SK-N-SH (cell line): Measurements from ENCODE around the gene GOLGA6A. TPM values are rescaled to one million over a fixed set of nuclear protein-coding genes. Genes with fewer than 3 reads are reported as not detected.

Experiments
- CTCF ChIA-PET: fragments of 300-600, 350-600 bp; formaldehyde crosslinking; extraction: SDS; loops from one replicate; lab custom pipeline; 2021; lab: Yijun Ruan, JAX
- POLR2A ChIA-PET: fragments of 350-600 bp; sonication (Branson Sonifier 250); formaldehyde crosslinking; extraction: SDS; loops from one replicate; lab custom pipeline; 2020; ENCODE audit warnings: antibody characterized with exemption, inconsistent platforms; lab: Yijun Ruan, JAX
- DNase-seq: peaks from one replicate; pipeline ENCODE4 v3.0.0; 2012
- H2AFZ ChIP-seq: fragments of 200-600 bp; sonication (generic); 2 replicates; pipeline ENCODE4 v1.8.1; 2016; ENCODE audit warnings: antibody characterized with exemption, mild to moderate bottlenecking, low read depth
- H3F3A ChIP-seq: fragments of 200-600 bp; sonication (generic); replicated peaks from 2 replicates; pipeline ENCODE3; 2016; ENCODE audit warnings: antibody characterized with exemption, mild to moderate bottlenecking; ENCODE audit not compliant: insufficient read depth
- H3K27ac ChIP-seq, 2 experiments: fragments of 200-500 bp in 1 of 2; fragments of 200-600 bp in 1 of 2; sonication (Bioruptor generic) in 1 of 2; sonication (generic), shearing (Covaris generic) in 1 of 2; 2 replicates each; pipeline versions ENCODE4 v1.5.1 to v1.6.1; 2014 to 2016; ENCODE audit warnings: low read depth in 2 of 2, inconsistent platforms in 1 of 2, low read length in 1 of 2, mild to moderate bottlenecking in 1 of 2, mixed read lengths in 1 of 2
- H3K27me3 ChIP-seq: fragments of 200-600 bp; sonication (generic), shearing (Covaris generic); 2 replicates; pipeline ENCODE4 v1.6.1; 2016; ENCODE audit warnings: mixed run types; ENCODE audit not compliant: insufficient read depth
- H3K36me3 ChIP-seq, 2 experiments: fragments of 200-500 bp in 1 of 2; fragments of 200-600 bp in 1 of 2; sonication (Bioruptor generic) in 1 of 2; sonication (generic) in 1 of 2; replicated peaks in 1 of 2; 2 replicates each; pipeline versions ENCODE3 to v1.5.1; 2014 to 2016; ENCODE audit warnings: low read length in 1 of 2, mild to moderate bottlenecking in 1 of 2; ENCODE audit not compliant: insufficient read depth in 2 of 2, control insufficient read depth in 1 of 2
- H3K4me1 ChIP-seq, 2 experiments: fragments of 200-500 bp in 1 of 2; fragments of 200-600 bp in 1 of 2; sonication (Bioruptor generic) in 1 of 2; sonication (generic), shearing (Covaris generic) in 1 of 2; 2 replicates each; pipeline versions ENCODE4 v1.5.1 to v1.6.1; 2014 to 2016; ENCODE audit warnings: low read depth in 1 of 2, low read length in 1 of 2, mixed run types in 1 of 2; ENCODE audit not compliant: insufficient read depth in 2 of 2, control insufficient read depth in 1 of 2
- H3K4me2 ChIP-seq: fragments of 200-600 bp; sonication (generic), shearing (Covaris generic); 2 replicates; pipeline ENCODE4 v1.6.1; 2017; ENCODE audit warnings: mixed run types
- H3K4me3 ChIP-seq, 2 experiments: fragments of 200-500 bp in 1 of 2; fragments of 200-600 bp in 1 of 2; sonication (Bioruptor generic) in 1 of 2; sonication (generic), shearing (Covaris generic) in 1 of 2; 2 replicates each; pipeline versions ENCODE4 v1.5.1 to v1.8.1; 2014 to 2016; ENCODE audit warnings: low read depth in 2 of 2, inconsistent platforms in 1 of 2, low read length in 1 of 2, mild to moderate bottlenecking in 1 of 2, mixed read lengths in 1 of 2, moderate library complexity in 1 of 2
- H3K79me2 ChIP-seq: fragments of 200-600 bp; sonication (generic); 2 replicates; pipeline ENCODE4 v1.8.1; 2017; ENCODE audit warnings: mild to moderate bottlenecking; ENCODE audit not compliant: insufficient read depth
- H3K9ac ChIP-seq: fragments of 200-600 bp; sonication (generic); 2 replicates; pipeline ENCODE4 v1.6.1; 2017; ENCODE audit warnings: mixed run types
- H3K9me2 ChIP-seq: fragments of 200-600 bp; sonication (generic); 2 replicates; pipeline ENCODE4 v1.6.1; 2017; ENCODE audit warnings: mixed run types
- H3K9me3 ChIP-seq: fragments of 200-600 bp; sonication (generic); 2 replicates; pipeline ENCODE4 v1.6.1; 2017; ENCODE audit warnings: mixed run types, mild to moderate bottlenecking, moderate library complexity
- H4K20me1 ChIP-seq: fragments of 200-600 bp; sonication (generic); 2 replicates; pipeline ENCODE4 v1.6.1; 2017; ENCODE audit warnings: mild to moderate bottlenecking, mixed run types; ENCODE audit not compliant: insufficient read depth
- FOSL2 ChIP-seq: IDR thresholded peaks from 2 replicates; pipeline ENCODE4 v1.4.0; 2012; ENCODE audit warnings: low read depth, mild to moderate bottlenecking, moderate library complexity, borderline replicate concordance
- FOXM1 ChIP-seq: IDR thresholded peaks from 2 replicates; pipeline ENCODE4 v1.4.0; 2012; ENCODE audit warnings: low read depth, mild to moderate bottlenecking
- NRF1 ChIP-seq: IDR thresholded peaks from 2 replicates; pipeline ENCODE4 v1.6.1; 2012; ENCODE audit warnings: low read depth, mild to moderate bottlenecking, low read length
- RAD21 ChIP-seq: IDR thresholded peaks from 2 replicates; pipeline ENCODE4 v1.6.1; 2012; ENCODE audit warnings: mild to moderate bottlenecking, low read length
- RCOR1 ChIP-seq: fragments of 150-350 bp; IDR thresholded peaks from 2 replicates; pipeline ENCODE4 v1.6.1; 2017; ENCODE audit warnings: antibody characterized with exemption, low read length
- TEAD4 ChIP-seq: IDR thresholded peaks from 2 replicates; pipeline ENCODE4 v1.4.0; 2012; ENCODE audit warnings: mild to moderate bottlenecking, borderline replicate concordance; ENCODE audit not compliant: insufficient read depth
- WGBS: methylation state at CpG from one replicate; pipeline ENCODE4 v1.1.6; 2017; ENCODE audit warnings: low lambda C conversion rate; 5-methylcytosine and 5-hydroxymethylcytosine counted together
- polyA plus RNA-seq, 3 experiments: library from polyadenylated mRNA; depleted of rRNA; stranded (reverse); fragments of >200 nt; gene quantifications; 2 replicates each; pipeline ENCODE4 v1.2.3, GENCODE V29; 2012
- TF ChIP-seq, protein P1 (sequence below): fragments of 150-350 bp; IDR thresholded peaks from 2 replicates; pipeline ENCODE4 v1.6.1; 2016; ENCODE audit warnings: mild to moderate bottlenecking, low read depth, low read length
- TF ChIP-seq, protein P2 (sequence below): IDR thresholded peaks from 2 replicates; pipeline ENCODE4 v1.4.0; 2012; ENCODE audit warnings: low read depth
- TF ChIP-seq, protein P3 (sequence below): fragments of 150-350 bp; IDR thresholded peaks from 2 replicates; pipeline ENCODE4 v1.6.1; 2017; ENCODE audit warnings: antibody characterized with exemption, low read length, low read depth, borderline replicate concordance
- TF ChIP-seq, protein P4 (sequence below): IDR thresholded peaks from 2 replicates; pipeline ENCODE4 v1.4.0; 2012; ENCODE audit warnings: low read depth, borderline replicate concordance
- TF ChIP-seq, protein P5 (sequence below): IDR thresholded peaks from 2 replicates; pipeline ENCODE4; 2012

The GOLGA6A gene
- polyA plus RNA-seq, 1 of the 3 experiments (the other 2 are of a cell fraction), result not detected

DNA sequence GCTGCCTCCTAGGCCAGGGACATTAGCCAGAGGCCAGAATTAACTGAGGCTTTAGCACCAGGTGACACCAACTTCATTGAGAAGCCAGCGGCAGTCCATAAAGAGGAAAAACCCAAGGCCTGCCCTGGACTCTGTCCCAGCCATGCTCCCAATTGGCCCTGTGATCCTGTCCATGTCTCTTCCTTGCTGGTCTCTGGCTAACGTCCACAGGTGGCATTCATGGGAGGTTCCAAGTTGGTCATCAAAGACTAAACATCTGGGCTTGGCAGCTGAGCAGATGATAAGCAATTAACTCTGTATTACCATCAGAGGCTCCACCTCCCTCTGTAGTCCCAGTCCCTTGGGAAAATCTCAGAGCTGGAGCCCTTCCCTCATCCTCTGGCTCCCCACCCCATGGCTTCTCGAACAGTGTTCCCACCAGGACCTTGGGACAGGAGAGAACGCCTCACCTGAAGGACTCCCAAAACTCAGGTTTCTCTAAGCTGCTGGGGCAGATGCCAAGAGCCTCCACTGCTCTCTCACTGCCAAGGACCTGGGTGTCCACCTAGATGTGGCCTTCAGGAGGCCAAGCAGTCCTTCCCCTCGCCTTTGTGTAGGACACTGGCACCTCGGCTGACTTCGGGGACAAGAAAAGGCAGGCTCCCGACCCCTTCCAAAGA, 40.4 kb downstream of the GOLGA6A start:
- no peak for DNase-seq
- no peaks in the 10 kb centered on the region for H3K9me3 ChIP-seq
- H3K4me3 ChIP-seq, result no peak overlapping the region
- CTCF ChIA-PET, result interaction anchor here (0.8 to 17.5 kb wide), 5 partner anchors 9 to 91 kb away, joined by 3 to 280 read pairs (median 5); no protein-coding TSS in a partner anchor
- H3K27ac ChIP-seq, result no peak overlapping the region
- H3F3A ChIP-seq, result no peaks in the 10 kb centered on the region
- no peaks in the 10 kb centered on the region for H3K9me2 ChIP-seq
- no peak overlapping the region for H3K4me2 ChIP-seq
- H3K27me3 ChIP-seq, result no peaks in the 10 kb centered on the region
- no peak overlapping the region for H2AFZ ChIP-seq
- no peaks in the 10 kb centered on the region for H3K79me2 ChIP-seq
- no peak overlapping the region for H3K9ac ChIP-seq
- WGBS, result 95% methylated on average over 8 of the region's 8 CpGs
- peaks cover 0 to 19% of the 10 kb centered on the region in 2 experiments for H3K36me3 ChIP-seq
- no peaks in the 10 kb centered on the region for H4K20me1 ChIP-seq
- TF ChIP-seq, protein P1, sequence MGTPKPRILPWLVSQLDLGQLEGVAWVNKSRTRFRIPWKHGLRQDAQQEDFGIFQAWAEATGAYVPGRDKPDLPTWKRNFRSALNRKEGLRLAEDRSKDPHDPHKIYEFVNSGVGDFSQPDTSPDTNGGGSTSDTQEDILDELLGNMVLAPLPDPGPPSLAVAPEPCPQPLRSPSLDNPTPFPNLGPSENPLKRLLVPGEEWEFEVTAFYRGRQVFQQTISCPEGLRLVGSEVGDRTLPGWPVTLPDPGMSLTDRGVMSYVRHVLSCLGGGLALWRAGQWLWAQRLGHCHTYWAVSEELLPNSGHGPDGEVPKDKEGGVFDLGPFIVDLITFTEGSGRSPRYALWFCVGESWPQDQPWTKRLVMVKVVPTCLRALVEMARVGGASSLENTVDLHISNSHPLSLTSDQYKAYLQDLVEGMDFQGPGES, result no peak
- TF ChIP-seq, protein P2, sequence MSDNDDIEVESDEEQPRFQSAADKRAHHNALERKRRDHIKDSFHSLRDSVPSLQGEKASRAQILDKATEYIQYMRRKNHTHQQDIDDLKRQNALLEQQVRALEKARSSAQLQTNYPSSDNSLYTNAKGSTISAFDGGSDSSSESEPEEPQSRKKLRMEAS, result no peak
- no peak for TF ChIP-seq NRF1
- no peak for TF ChIP-seq RCOR1
- TF ChIP-seq RAD21, result no peak
- TF ChIP-seq TEAD4, result no peak
- TF ChIP-seq, protein P3, sequence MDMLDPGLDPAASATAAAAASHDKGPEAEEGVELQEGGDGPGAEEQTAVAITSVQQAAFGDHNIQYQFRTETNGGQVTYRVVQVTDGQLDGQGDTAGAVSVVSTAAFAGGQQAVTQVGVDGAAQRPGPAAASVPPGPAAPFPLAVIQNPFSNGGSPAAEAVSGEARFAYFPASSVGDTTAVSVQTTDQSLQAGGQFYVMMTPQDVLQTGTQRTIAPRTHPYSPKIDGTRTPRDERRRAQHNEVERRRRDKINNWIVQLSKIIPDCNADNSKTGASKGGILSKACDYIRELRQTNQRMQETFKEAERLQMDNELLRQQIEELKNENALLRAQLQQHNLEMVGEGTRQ, result no peak
- TF ChIP-seq FOSL2, result no peak
- TF ChIP-seq FOXM1, result no peak
- TF ChIP-seq, protein P4, sequence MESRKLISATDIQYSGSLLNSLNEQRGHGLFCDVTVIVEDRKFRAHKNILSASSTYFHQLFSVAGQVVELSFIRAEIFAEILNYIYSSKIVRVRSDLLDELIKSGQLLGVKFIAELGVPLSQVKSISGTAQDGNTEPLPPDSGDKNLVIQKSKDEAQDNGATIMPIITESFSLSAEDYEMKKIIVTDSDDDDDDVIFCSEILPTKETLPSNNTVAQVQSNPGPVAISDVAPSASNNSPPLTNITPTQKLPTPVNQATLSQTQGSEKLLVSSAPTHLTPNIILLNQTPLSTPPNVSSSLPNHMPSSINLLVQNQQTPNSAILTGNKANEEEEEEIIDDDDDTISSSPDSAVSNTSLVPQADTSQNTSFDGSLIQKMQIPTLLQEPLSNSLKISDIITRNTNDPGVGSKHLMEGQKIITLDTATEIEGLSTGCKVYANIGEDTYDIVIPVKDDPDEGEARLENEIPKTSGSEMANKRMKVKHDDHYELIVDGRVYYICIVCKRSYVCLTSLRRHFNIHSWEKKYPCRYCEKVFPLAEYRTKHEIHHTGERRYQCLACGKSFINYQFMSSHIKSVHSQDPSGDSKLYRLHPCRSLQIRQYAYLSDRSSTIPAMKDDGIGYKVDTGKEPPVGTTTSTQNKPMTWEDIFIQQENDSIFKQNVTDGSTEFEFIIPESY, result no peak
- TF ChIP-seq, protein P5, sequence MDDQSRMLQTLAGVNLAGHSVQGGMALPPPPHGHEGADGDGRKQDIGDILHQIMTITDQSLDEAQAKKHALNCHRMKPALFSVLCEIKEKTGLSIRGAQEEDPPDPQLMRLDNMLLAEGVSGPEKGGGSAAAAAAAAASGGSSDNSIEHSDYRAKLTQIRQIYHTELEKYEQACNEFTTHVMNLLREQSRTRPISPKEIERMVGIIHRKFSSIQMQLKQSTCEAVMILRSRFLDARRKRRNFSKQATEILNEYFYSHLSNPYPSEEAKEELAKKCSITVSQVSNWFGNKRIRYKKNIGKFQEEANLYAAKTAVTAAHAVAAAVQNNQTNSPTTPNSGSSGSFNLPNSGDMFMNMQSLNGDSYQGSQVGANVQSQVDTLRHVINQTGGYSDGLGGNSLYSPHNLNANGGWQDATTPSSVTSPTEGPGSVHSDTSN, result no peak
- peaks cover 8 to 22% of the 10 kb centered on the region in 2 experiments; a peak in 2 of 4 replicates for H3K4me1 ChIP-seq
- POLR2A ChIA-PET, result no interaction called here
